Hematopoietic multipotent progenitor cell treated with erythropoietin and hydrocortisone succinate and interleukin-3 and kit ligand, for 4 days (in vitro differentiated cells): ENCODE results near the gene DACT2.

ENCODE experiments used
- DNase-seq: peaks from one replicate; pipeline ENCODE4 v3.0.0-alpha.2; 2015

DACT2 gene

GRCh38 chr6:168348186-168348585 lies 28.6 kb upstream of the DACT2 start:
- DNase-seq, result no peak

- DNase-seq, result no peak
These were observed 28.0 kb upstream of the DACT2 start for GRCh38 chr6:168347615-168348014.

GRCh38 chr6:168347053-168347452 lies 27.5 kb upstream of the DACT2 start:
- DNase-seq, result no peak

- no peak for DNase-seq
These were observed 26.5 kb upstream of the DACT2 start for GRCh38 chr6:168345896-168346754.

- no peak for DNase-seq
These were observed 25.7 kb upstream of the DACT2 start for GRCh38 chr6:168345266-168345665.

GRCh38 chr6:168344338-168344737 lies 24.8 kb upstream of the DACT2 start:
- no peak for DNase-seq

- no peak for DNase-seq
These were observed 23.9 kb upstream of the DACT2 start for GRCh38 chr6:168343239-168344150.

GRCh38 chr6:168342636-168343035 lies 23.1 kb upstream of the DACT2 start:
- no peak for DNase-seq

GRCh38 chr6:168341280-168341900 lies 21.8 kb upstream of the DACT2 start:
- no peak for DNase-seq

GRCh38 chr6:168340819-168341218 lies 21.2 kb upstream of the DACT2 start:
- no peak for DNase-seq

- no peak for DNase-seq
These were observed 19.2 kb upstream of the DACT2 start for GRCh38 chr6:168338777-168339176.

- DNase-seq, result no peak
These were observed 17.4 kb upstream of the DACT2 start for GRCh38 chr6:168336967-168337366.

GRCh38 chr6:168333989-168334388 lies 14.4 kb upstream of the DACT2 start:
- DNase-seq, result no peak

- DNase-seq, result no peak
These were observed 13.9 kb upstream of the DACT2 start for GRCh38 chr6:168333491-168333890.

- DNase-seq, result peak; percentile 42
These were observed 13.5 kb upstream of the DACT2 start for GRCh38 chr6:168333039-168333438.

- DNase-seq, result no peak
These were observed 12.4 kb upstream of the DACT2 start for GRCh38 chr6:168332020-168332419.

- no peak for DNase-seq
These were observed 11.5 kb upstream of the DACT2 start for GRCh38 chr6:168331058-168331457.

GRCh38 chr6:168330403-168330802 lies 10.8 kb upstream of the DACT2 start:
- DNase-seq, result no peak

- no peak for DNase-seq
These were observed 8.5 kb upstream of the DACT2 start for GRCh38 chr6:168328086-168328485.

GRCh38 chr6:168326294-168327261 lies 7.0 kb upstream of the DACT2 start:
- DNase-seq, result no peak

GRCh38 chr6:168322966-168323365 lies 3.4 kb upstream of the DACT2 start:
- DNase-seq, result peak; percentile 17

GRCh38 chr6:168320634-168321033 lies 1.1 kb upstream of the DACT2 start:
- no peak for DNase-seq
